Measurements from ENCODE around the gene HCRT. TPM values are rescaled to one million over a fixed set of nuclear protein-coding genes. Genes with fewer than 3 reads are reported as not detected.
"Not testable (repeated sequence)": the region's sequence is repeated elsewhere in the genome, so short reads cannot be mapped to it uniquely, and the experiment has no call there.

HCRT gene
- total RNA-seq, 1 donor from 2014 or later = not detected

DNA sequence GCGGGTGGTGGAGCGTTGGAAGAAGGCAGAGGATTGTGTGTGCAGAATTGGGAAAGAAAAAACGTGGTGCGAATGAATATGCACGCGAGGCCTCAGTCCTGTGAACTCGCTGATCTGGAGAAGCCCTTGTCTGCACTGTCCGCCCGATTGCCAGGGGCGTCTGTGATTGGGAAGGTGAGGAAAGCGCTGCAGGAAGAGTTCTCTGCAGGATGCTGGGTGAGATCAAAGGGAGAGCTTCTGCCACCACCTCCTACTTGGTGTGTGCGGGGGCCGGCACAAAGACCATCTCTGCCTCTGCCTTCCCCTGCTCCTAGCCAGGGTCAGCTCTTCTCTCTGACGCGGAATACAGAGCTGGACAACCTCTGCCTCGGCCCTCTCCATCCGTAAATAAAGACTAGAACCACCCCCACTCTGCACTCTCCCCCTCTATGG, 29.6 kb downstream of the HCRT start:
- intact Hi-C loops (cut with micrococcal nuclease) = no loop called here
- no peak for DNase-seq

DNA sequence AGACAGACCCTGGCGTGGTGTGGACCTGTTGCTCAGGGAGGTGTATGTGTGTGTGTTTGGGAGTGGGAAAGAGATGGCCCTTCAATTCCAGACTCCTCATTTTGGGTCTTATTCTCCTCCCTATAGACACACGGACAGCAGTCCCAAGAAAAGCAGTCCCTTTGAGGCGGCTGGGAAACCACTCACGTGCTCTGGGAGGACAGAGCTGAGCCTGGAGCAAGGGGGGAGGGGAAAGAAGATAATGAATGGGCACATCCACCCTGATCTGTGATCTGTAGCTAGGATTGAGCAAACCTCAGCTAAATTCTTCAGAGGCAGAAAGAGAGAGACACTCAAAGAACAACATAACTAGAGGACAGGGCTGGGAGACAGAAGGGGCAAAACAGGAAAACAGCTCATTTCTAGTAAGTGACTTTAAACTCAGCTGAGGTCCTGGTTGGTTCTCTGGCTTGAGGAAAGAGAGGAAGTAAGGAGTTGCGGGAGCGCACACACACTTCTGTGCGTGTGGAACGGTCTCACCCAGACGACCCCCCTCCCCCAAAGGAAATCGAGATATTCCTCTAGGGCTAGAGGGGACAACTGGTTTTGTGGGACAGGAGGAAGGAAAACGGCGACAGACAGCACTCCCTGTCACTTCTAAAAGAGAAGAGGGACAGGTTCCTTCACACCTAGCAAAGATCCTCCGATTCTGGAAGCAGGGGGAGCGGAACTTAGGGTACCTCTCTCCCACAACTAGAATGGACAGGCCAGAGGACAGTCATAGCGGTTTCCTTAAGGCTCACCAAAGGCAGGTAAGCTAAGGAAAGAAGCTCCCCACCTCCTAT, 31.1 kb downstream of the HCRT start:
- no peak for DNase-seq
- intact Hi-C loops (cut with micrococcal nuclease) = no loop called here
- no peak for ATAC-seq

More for the DNA sequence above, 29.6 kb downstream of the HCRT start:
- no peak for ATAC-seq

- ATAC-seq = no peak
- DNase-seq = no peak
- intact Hi-C loops (cut with micrococcal nuclease) = no loop called here
Observed at GRCh38 chr17:42146911-42147607, 38.2 kb downstream of the HCRT start.

DNA sequence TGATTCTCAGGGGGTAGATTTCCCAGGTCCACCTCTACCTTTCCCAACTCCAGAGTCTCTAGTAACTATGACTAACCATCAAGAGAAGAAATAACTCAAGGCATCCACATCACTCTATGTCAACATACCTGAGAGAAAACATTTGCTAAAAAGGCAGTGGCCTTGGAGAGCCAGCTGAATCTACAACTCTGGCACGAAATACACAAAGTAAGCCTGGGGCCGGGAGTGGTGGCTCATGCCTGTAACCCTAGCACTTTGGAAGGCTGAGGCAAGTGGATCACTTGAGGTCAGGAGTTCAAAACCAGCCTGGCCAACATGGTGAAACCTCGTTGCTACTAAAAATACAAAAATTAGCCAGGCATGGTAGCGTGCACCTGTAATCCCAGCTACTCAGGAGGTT, 42.1 kb downstream of the HCRT start:
- DNase-seq; ATAC-seq; intact Hi-C loops (cut with micrococcal nuclease): not testable (repeated sequence)

GRCh38 chr17:42142371-42142896, 42.8 kb downstream of the HCRT start:
- DNase-seq = no peak
- ATAC-seq = peak; percentile 81
- intact Hi-C loops (cut with micrococcal nuclease) = no loop called here

DNA sequence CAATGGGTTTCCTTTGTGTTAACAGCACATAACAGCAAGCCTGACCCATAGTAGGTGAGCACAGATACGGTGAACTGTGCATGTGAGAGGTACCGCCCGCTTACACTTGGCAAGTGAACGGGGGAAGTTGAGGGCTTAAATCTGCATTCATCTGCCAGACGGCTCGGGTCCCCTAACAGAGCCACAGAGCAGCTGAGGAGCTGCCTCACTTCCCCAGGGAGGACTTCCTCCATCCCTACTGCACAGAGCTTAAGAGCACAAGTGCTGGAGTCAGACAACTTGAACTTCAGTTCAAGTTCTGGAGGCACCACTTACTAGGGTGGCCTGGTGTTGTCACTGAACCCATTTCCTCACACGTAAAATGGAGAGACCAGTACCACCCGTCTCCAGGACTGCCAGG, 43.9 kb downstream of the HCRT start:
- intact Hi-C loops (cut with micrococcal nuclease) = no loop called here
- ATAC-seq (peak; percentile 27), DNase-seq (no peak)

GRCh38 chr17:42140690-42141089, 44.6 kb downstream of the HCRT start:
- DNase-seq; intact Hi-C loops (cut with micrococcal nuclease); ATAC-seq: not testable (repeated sequence)

GRCh38 chr17:42138749-42139492, 46.3 kb downstream of the HCRT start:
- intact Hi-C loops (cut with micrococcal nuclease) = no loop called here
- ATAC-seq (peak; percentile 14), DNase-seq (no peak)

- ATAC-seq = no peak
- intact Hi-C loops (cut with micrococcal nuclease) = no loop called here
Observed at GRCh38 chr17:42136654-42137051, 48.6 kb downstream of the HCRT start.

DNA sequence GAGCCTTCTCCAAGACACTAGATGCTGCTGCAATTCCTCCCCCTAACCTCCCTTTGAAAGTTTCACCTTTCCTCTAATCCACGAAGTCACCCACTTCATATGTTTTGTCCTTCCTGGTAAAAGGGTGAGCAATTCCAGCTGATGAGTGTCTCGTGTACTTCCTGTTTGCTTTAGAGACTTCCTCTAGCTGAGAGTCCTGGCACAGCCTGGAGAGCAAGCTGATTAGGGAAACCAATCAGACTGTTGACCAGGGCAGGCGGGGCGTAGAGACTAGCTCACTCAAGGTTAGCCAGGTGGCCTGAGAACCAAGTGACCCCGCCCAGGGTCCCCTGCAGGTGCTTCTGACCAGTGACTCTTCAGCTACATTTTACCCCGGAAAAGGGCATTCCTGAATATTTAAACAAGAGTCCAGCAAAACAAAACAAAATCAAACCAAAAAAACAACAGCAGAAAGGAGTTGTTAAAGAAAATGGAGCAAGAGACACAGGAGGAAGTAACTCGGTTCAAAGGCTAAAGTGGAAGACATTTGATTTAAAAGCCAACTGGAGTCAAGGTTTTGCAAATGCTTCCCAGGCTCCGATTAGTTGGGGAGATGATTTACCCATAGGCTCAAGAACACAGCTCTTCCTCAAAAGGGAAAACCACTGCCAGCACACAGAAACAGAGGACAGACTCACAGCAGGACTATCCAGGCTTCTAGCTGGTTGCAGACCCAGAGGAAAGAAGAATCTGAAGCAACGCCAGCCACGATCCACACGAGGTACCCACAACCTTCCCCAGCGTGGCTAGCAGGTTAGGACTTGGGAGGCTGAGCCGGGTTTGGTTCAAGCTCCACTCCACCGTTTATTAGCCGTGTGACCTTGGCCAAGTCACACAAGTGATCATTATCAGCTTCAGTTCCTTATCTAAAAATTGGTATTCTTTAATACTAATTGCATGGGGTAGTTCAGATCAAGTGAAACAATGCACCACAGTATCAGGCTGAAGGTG, 49.3 kb downstream of the HCRT start:
- DNase-seq = peak; percentile 78
- intact Hi-C loops (cut with micrococcal nuclease) = no loop called here
- ATAC-seq = peak; percentile 82

More at GRCh38 chr17:42136654-42137051, 48.6 kb downstream of the HCRT start:
- DNase-seq = no peak

- DNase-seq (no peak), ATAC-seq (no peak)
- intact Hi-C loops (cut with micrococcal nuclease) = no loop called here
Observed at GRCh38 chr17:42135151-42135550, 50.1 kb downstream of the HCRT start.

Other genes starting within 250 kb of the HCRT start
- 28.6 TPM for gene CNP, start 218.7 kb downstream of the HCRT start, total RNA-seq
- 76.6 TPM for gene DNAJC7, start 168.0 kb downstream of the HCRT start, total RNA-seq
- gene NKIRAS2, start 165.4 kb downstream of the HCRT start, total RNA-seq = 44.8 TPM
- 0.52 TPM for gene C17orf113, start 134.9 kb downstream of the HCRT start, total RNA-seq
- gene ZNF385C, start 87.0 kb downstream of the HCRT start, total RNA-seq = 0.20 TPM
- gene DHX58, start 72.7 kb downstream of the HCRT start, total RNA-seq = 3.8 TPM
- 26.1 TPM for gene KAT2A, start 64.1 kb downstream of the HCRT start, total RNA-seq
- gene HSPB9, start 62.6 kb downstream of the HCRT start, total RNA-seq = 0.12 TPM
- gene RAB5C, start 30.5 kb downstream of the HCRT start, total RNA-seq = 47.1 TPM
- 0.15 TPM for gene KCNH4, start 4.3 kb downstream of the HCRT start, total RNA-seq
- 7.0 TPM for gene GHDC, start 9.0 kb upstream of the HCRT start, total RNA-seq
- 33.4 TPM for gene STAT5B, start 90.9 kb upstream of the HCRT start, total RNA-seq
- gene STAT5A, start 103.0 kb upstream of the HCRT start, total RNA-seq = 13.8 TPM
- 146 TPM for gene STAT3, start 203.0 kb upstream of the HCRT start, total RNA-seq
- 216 TPM for gene CAVIN1, start 237.8 kb upstream of the HCRT start, total RNA-seq